Pancreas (tissue), 10 donors: ENCODE measurements around the gene C2orf76. TPM values are rescaled to one million over a fixed set of nuclear protein-coding genes. Genes with fewer than 3 reads are reported as not detected.
A peak's percentile ranks its signal among the peaks of the same experiment; 100 is the strongest.
"Not testable (repeated sequence)": the region's sequence is repeated elsewhere in the genome, so short reads cannot be mapped to it uniquely, and the experiment has no call there.

Source experiments
- ATAC-seq, 4 donors: fragments of 200-7000 bp; cut with Tn5 transposase; one replicate each; pipeline versions ENCODE4 v1.8.0 to v1.9.1; 2020; ENCODE audit warnings: mild to moderate bottlenecking in 4 of 4, moderate library complexity in 4 of 4
- DNase-seq, 6 donors: peaks; one replicate each; pipeline ENCODE4 v3.0.0-alpha.2; 2020
- FAIRE-seq: peaks from 2 replicates; lab custom pipeline; 2012; peaks lifted over from hg19 to GRCh38; lab: Jason Lieb, UNC
- H3K27ac ChIP-seq, 4 donors: fragments of 200-600 bp; sonication (generic); 1 replicate in 3 of 4; 2 replicates in 1 of 4; pipeline versions ENCODE4 v1.5.0 to v1.8.0; 2020
- H3K27me3 ChIP-seq, 4 donors: fragments of 200-600 bp; one replicate each; pipeline ENCODE4 v1.8.0; 2021
- H3K36me3 ChIP-seq, 3 donors: fragments of 200-600 bp; sonication (generic) in 1 of 3; one replicate each; pipeline versions ENCODE4 v1.5.0 to v1.8.0; 2020 to 2021
- H3K4me1 ChIP-seq, 3 donors: fragments of 200-600 bp; one replicate each; pipeline ENCODE4 v1.8.0; 2021
- H3K4me3 ChIP-seq, 4 donors: fragments of 200-600 bp; sonication (generic) in 2 of 4; one replicate each; pipeline versions ENCODE4 v1.5.0 to v1.8.0; 2020 to 2021
- H3K9me3 ChIP-seq, 4 donors: fragments of 200-600 bp; one replicate each; pipeline ENCODE4 v1.8.0; 2021
- CTCF ChIP-seq, 4 donors: fragments of 200-600 bp; sonication (generic) in 3 of 4; IDR thresholded peaks; one replicate each; pipeline versions ENCODE4 v1.5.0 to v1.8.0; 2021; ENCODE audit warnings: antibody characterized with exemption in 4 of 4
- WGBS, 2 donors: extraction: QIAGEN DNeasy Blood & Tissue Kit; methylation state at CpG; one replicate each; pipeline ENCODE4 v1.1.7; 2013; 5-methylcytosine and 5-hydroxymethylcytosine counted together
- intact Hi-C, 3 donors: fragments of 100-400 bp; cut with DNase I; formaldehyde crosslinking; loops; one replicate each; pipeline versions ENCODE4 v1.11.1 to v1.14.2; 2022
- polyA plus RNA-seq, 2 donors: library from polyadenylated mRNA; stranded (reverse); fragments of 200-250 nt; gene quantifications; one replicate each; pipeline ENCODE4 v1.2.3, GENCODE V29; 2013
- total RNA-seq, 6 donors: library from RNA; stranded (reverse); fragmentation: NEBNext Ultra II Directional in 4 of 6; extraction: Animal tissue kit (Norgen Biotek cat#: 25700) in 4 of 6; gene quantifications; one replicate each; pipeline versions ENCODE4 v1.2.1 to v1.2.4, GENCODE V29; 2021 to 2023
- donor health status: healthy with polysubstance abuse.
- donor health status: DM: no; HTN: no; CAD: no; lungs with moderate emphysema.
- donor health status: DM: no; HTN: no; CAD: no.
- donor health status: control.
- donor health status: control.
- donor health status: Bipolar disorder and iron deficiency.
- donor health status: DM: yes; HTN: yes; CAD: no.
- donor health status: DM: no; HTN: no; CAD: no.
- donor health status: DM: no; HTN: no; CAD: no.
- donor health status: DM: yes; HTN: yes; CAD: no.

The C2orf76 gene
- total and polyA plus RNA-seq, 8 donors: 3.8 to 12.0 (median 5.6) TPM

- WGBS, 2 donors: 74 to 78% methylated on average over 6 of the region's 6 CpGs
These were observed 87.0 kb downstream of the C2orf76 start for GRCh38 chr2:119279666-119280065.

DNA sequence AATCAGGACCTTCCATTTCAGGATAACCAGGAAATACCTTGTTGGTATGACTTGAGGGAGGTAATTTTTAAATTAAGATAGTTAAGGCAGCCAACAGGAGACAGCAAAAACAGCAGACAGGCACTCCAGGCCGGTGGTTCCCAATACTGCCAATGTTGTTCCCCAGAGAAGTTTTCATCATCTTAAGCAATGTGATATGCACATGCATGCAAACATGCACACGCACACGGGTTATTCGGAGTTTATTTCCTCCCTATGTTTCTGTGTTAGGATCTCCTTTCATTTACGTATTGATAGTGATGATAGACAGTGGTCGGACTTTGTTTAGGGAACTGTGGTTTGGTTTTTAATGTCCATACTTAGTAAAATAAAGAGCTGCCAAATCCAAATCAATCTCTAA lies 87.7 kb downstream of the C2orf76 start:
- no peak overlapping the region for H3K27ac ChIP-seq
- no peaks in the 10 kb centered on the region for H3K36me3 ChIP-seq
- H3K9me3 ChIP-seq: no peaks in the 10 kb centered on the region
- FAIRE-seq (no peak), ATAC-seq (no peak), DNase-seq (no peak)
- TF ChIP-seq CTCF (IDR thresholded peaks at IDR 0.05): no peak
- H3K27me3 ChIP-seq: no peaks in the 10 kb centered on the region
- no peak overlapping the region for H3K4me3 ChIP-seq
- H3K4me1 ChIP-seq: peaks cover 0 to 7% (median 0%) of the 10 kb centered on the region in 3 donors
- intact Hi-C loops: no loop called here
- WGBS, 2 donors: 90% methylated on average over 6 of the region's 6 CpGs

More at GRCh38 chr2:119279666-119280065, 87.0 kb downstream of the C2orf76 start:
- H3K36me3 ChIP-seq: no peaks in the 10 kb centered on the region
- no peaks in the 10 kb centered on the region for H3K9me3 ChIP-seq
- no peak for TF ChIP-seq CTCF (IDR thresholded peaks at IDR 0.05)
- H3K27me3 ChIP-seq: no peaks in the 10 kb centered on the region
- H3K4me3 ChIP-seq: no peak overlapping the region
- intact Hi-C loops: loop anchor here in 1 of 3 donors (10.0 kb wide), 1 partner anchor 265 kb away; no protein-coding TSS in a partner anchor
- DNase-seq (no peak), FAIRE-seq (no peak), ATAC-seq (peak in 2 of 4 donors; percentile 20 to 45)
- H3K27ac ChIP-seq: no peak overlapping the region
- H3K4me1 ChIP-seq: peaks cover 0 to 7% (median 0%) of the 10 kb centered on the region in 3 donors

GRCh38 chr2:119278385-119278784 lies 88.2 kb downstream of the C2orf76 start:
- DNase-seq, H3K9me3 ChIP-seq, H3K27me3 ChIP-seq, FAIRE-seq, ATAC-seq, H3K27ac ChIP-seq, intact Hi-C loops, H3K36me3 ChIP-seq, H3K4me1 ChIP-seq, H3K4me3 ChIP-seq: not testable (repeated sequence)
- 93% methylated on average over 2 of the region's 2 CpGs for WGBS, 2 donors

GRCh38 chr2:119276864-119277263 lies 89.8 kb downstream of the C2orf76 start:
- Histone ChIP-seq H3K9me3 (no peaks in the 10 kb centered on the region), H3K4me3 (no peak overlapping the region), H3K27ac (no peak overlapping the region), H3K36me3 (no peaks in the 10 kb centered on the region), H3K4me1 (no peaks in the 10 kb centered on the region), H3K27me3 (no peaks in the 10 kb centered on the region)
- DNase-seq (no peak), FAIRE-seq (no peak), ATAC-seq (no peak)
- no peak for TF ChIP-seq CTCF (IDR thresholded peaks at IDR 0.05)
- intact Hi-C loops: no loop called here
- 73 to 76% methylated on average over 8 of the region's 8 CpGs for WGBS, 2 donors

DNA sequence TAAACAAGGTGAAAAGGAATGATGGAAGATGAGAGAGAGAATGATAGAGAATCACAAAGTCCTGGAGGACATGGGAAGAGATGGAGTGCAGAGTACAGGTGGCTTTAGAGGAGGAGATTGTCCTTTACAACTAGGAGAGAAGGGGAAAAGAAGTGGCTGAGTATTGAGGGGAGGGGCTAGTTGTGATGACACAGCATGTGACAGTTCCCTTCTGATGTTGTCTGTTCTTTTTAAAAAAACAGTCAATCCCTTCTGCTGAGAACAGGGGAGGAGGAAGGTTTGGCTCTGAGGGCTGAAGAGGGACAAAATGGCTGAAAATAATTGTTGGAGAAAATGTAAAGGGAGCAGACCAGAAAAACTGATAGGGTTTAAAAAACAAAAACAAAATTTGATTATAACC lies 99.0 kb downstream of the C2orf76 start:
- DNase-seq: no peak
- H3K27ac ChIP-seq: no peak overlapping the region
- no peaks in the 10 kb centered on the region for H3K9me3 ChIP-seq
- H3K36me3 ChIP-seq: no peaks in the 10 kb centered on the region
- no peak overlapping the region for H3K4me3 ChIP-seq
- H3K27me3 ChIP-seq: no peaks in the 10 kb centered on the region
- no peaks in the 10 kb centered on the region for H3K4me1 ChIP-seq
- intact Hi-C loops: loop anchor here in 1 of 3 donors (10.0 kb wide), 1 partner anchor 243 kb away; no protein-coding TSS in a partner anchor
- TF ChIP-seq CTCF (IDR thresholded peaks at IDR 0.05): no peak
- no peak for FAIRE-seq
- no peak for ATAC-seq
